ENCODE measurements around the gene C1orf210. TPM values are rescaled to one million over a fixed set of nuclear protein-coding genes. Genes with fewer than 3 reads are reported as not detected.

The C1orf210 gene
- total RNA-seq, 1 donor from 2014 or later: not detected

DNA sequence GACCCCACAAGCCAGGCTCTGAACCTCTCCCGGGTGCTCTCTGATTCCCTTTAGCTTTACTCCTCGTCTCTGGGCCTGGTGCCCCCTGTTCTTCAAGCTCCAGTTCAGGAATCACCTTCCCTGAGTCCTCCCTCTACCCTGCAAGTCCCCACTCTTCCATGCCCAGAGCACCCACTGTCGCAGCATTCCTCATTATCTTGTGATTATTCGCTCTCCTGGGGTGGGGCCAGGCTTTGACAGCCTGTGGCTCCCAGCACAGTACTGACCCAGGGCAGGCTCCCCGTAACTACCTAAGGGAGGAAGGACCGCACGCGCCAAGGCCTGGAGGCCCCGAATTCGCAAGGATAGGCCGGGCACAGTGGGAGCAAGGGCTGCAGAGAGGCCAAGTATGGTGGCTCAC, 734 bp upstream of the C1orf210 start:
- no peaks in the 10 kb centered on the region for H3K9me3 ChIP-seq (ENCODE audit: control insufficient read depth in 3 of 3, low read length in 3 of 3)
- H3K4me1 ChIP-seq (ENCODE audit: control insufficient read depth in 3 of 3, insufficient read depth in 3 of 3, low read length in 3 of 3): no peaks in the 10 kb centered on the region
- H3K27me3 ChIP-seq (ENCODE audit: control insufficient read depth in 3 of 3, insufficient read depth in 3 of 3, low read length in 3 of 3): peaks cover 0 to 9% (median 0%) of the 10 kb centered on the region in 3 donors
- H3K4me3 ChIP-seq (ENCODE audit: low read length in 3 of 3): no peak overlapping the region
- no peak overlapping the region for H3K27ac ChIP-seq (ENCODE audit: low read depth, low read length)
- H3K36me3 ChIP-seq (ENCODE audit: control insufficient read depth in 3 of 3, insufficient read depth in 3 of 3, low read length in 3 of 3): no peaks in the 10 kb centered on the region
- no peak overlapping the region for H3K9ac ChIP-seq (ENCODE audit: low read depth in 1 of 3, low read length in 3 of 3)

- Histone ChIP-seq H3K9ac (ENCODE audit: low read depth in 1 of 3, low read length in 3 of 3) (no peak overlapping the region), H3K27ac (ENCODE audit: low read depth, low read length) (no peak overlapping the region), H3K27me3 (ENCODE audit: control insufficient read depth in 3 of 3, insufficient read depth in 3 of 3, low read length in 3 of 3) (peaks cover 0 to 9% (median 0%) of the 10 kb centered on the region in 3 donors), H3K4me1 (ENCODE audit: control insufficient read depth in 3 of 3, insufficient read depth in 3 of 3, low read length in 3 of 3) (no peaks in the 10 kb centered on the region), H3K4me3 (ENCODE audit: low read length in 3 of 3) (no peak overlapping the region), H3K9me3 (ENCODE audit: control insufficient read depth in 3 of 3, low read length in 3 of 3) (no peaks in the 10 kb centered on the region), H3K36me3 (ENCODE audit: control insufficient read depth in 3 of 3, insufficient read depth in 3 of 3, low read length in 3 of 3) (no peaks in the 10 kb centered on the region)
These were observed 753 bp downstream of the C1orf210 start for GRCh38 chr1:43284546-43285110.

DNA sequence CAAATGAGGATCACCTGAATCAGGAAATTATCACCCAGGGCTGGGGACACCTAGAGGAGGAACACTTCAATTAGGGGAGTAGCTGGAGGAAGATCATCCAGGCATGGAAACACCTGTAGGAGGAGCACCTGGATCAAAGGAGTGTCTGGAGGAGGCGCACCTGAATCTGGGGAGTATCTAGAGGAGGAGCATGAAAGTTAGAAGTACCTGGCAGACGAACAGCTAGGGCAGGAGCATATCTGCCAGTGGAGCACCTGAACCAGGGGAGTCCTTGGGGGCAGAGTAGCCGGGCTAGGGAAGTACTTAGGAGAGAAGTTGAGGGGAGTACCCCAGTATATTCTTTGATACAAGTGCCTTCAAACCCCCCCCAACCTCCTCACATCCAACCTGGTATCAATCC, 1.3 kb downstream of the C1orf210 start:
- no peak overlapping the region for H3K4me3 ChIP-seq (ENCODE audit: low read length in 3 of 3)
- no peaks in the 10 kb centered on the region for H3K4me1 ChIP-seq (ENCODE audit: control insufficient read depth in 3 of 3, insufficient read depth in 3 of 3, low read length in 3 of 3)
- H3K9me3 ChIP-seq (ENCODE audit: control insufficient read depth in 3 of 3, low read length in 3 of 3): no peaks in the 10 kb centered on the region
- H3K27ac ChIP-seq (ENCODE audit: low read depth, low read length): no peak overlapping the region
- H3K27me3 ChIP-seq (ENCODE audit: control insufficient read depth in 3 of 3, insufficient read depth in 3 of 3, low read length in 3 of 3): peaks cover 0 to 9% (median 0%) of the 10 kb centered on the region in 3 donors
- H3K9ac ChIP-seq (ENCODE audit: low read depth in 1 of 3, low read length in 3 of 3): no peak overlapping the region
- no peaks in the 10 kb centered on the region for H3K36me3 ChIP-seq (ENCODE audit: control insufficient read depth in 3 of 3, insufficient read depth in 3 of 3, low read length in 3 of 3)

- H3K27ac ChIP-seq (ENCODE audit: low read depth, low read length): no peak overlapping the region
- H3K36me3 ChIP-seq (ENCODE audit: control insufficient read depth in 3 of 3, insufficient read depth in 3 of 3, low read length in 3 of 3): no peaks in the 10 kb centered on the region
- H3K9ac ChIP-seq (ENCODE audit: low read depth in 1 of 3, low read length in 3 of 3): no peak overlapping the region
- H3K4me1 ChIP-seq (ENCODE audit: control insufficient read depth in 3 of 3, insufficient read depth in 3 of 3, low read length in 3 of 3): no peaks in the 10 kb centered on the region
- peaks cover 0 to 9% (median 2%) of the 10 kb centered on the region in 3 donors for H3K27me3 ChIP-seq (ENCODE audit: control insufficient read depth in 3 of 3, insufficient read depth in 3 of 3, low read length in 3 of 3)
- H3K4me3 ChIP-seq (ENCODE audit: low read length in 3 of 3): no peak overlapping the region
- no peaks in the 10 kb centered on the region for H3K9me3 ChIP-seq (ENCODE audit: control insufficient read depth in 3 of 3, low read length in 3 of 3)
These were observed 2.9 kb downstream of the C1orf210 start for GRCh38 chr1:43282220-43283195.

DNA sequence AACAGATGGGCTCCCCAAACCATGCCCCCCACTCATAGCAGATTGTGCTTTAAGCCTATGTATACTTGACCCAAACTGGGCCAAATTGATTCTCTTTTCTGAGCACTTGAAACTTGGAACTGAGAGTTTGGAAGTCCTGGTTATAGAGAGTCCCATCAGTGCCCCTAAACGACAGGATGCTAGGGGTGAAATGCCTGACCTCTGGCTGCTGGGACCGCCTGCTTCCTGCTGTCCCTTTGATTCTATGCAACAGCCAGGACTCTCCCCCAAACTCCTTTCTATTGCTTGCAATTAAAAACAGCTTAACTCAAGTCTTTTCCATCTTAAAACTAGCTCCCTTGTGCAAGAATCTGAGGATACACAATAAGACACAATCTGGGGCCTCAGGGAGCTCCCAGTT, 4.7 kb downstream of the C1orf210 start:
- H3K27ac ChIP-seq (ENCODE audit: low read depth, low read length): no peak overlapping the region
- H3K9me3 ChIP-seq (ENCODE audit: control insufficient read depth in 3 of 3, low read length in 3 of 3): no peaks in the 10 kb centered on the region
- H3K4me3 ChIP-seq (ENCODE audit: low read length in 3 of 3): no peak overlapping the region
- no peak overlapping the region for H3K9ac ChIP-seq (ENCODE audit: low read depth in 1 of 3, low read length in 3 of 3)
- no peaks in the 10 kb centered on the region for H3K36me3 ChIP-seq (ENCODE audit: control insufficient read depth in 3 of 3, insufficient read depth in 3 of 3, low read length in 3 of 3)
- no peaks in the 10 kb centered on the region for H3K4me1 ChIP-seq (ENCODE audit: control insufficient read depth in 3 of 3, insufficient read depth in 3 of 3, low read length in 3 of 3)
- H3K27me3 ChIP-seq (ENCODE audit: control insufficient read depth in 3 of 3, insufficient read depth in 3 of 3, low read length in 3 of 3): peaks cover 4 to 7% (median 6%) of the 10 kb centered on the region in 3 donors

- H3K4me1 ChIP-seq (ENCODE audit: control insufficient read depth in 3 of 3, insufficient read depth in 3 of 3, low read length in 3 of 3): no peaks in the 10 kb centered on the region
- H3K9ac ChIP-seq (ENCODE audit: low read depth in 1 of 3, low read length in 3 of 3): no peak overlapping the region
- H3K9me3 ChIP-seq (ENCODE audit: control insufficient read depth in 3 of 3, low read length in 3 of 3): no peaks in the 10 kb centered on the region
- H3K27me3 ChIP-seq (ENCODE audit: control insufficient read depth in 3 of 3, insufficient read depth in 3 of 3, low read length in 3 of 3): peaks cover 4 to 13% (median 6%) of the 10 kb centered on the region in 3 donors
- H3K36me3 ChIP-seq (ENCODE audit: control insufficient read depth in 3 of 3, insufficient read depth in 3 of 3, low read length in 3 of 3): no peaks in the 10 kb centered on the region
- no peak overlapping the region for H3K4me3 ChIP-seq (ENCODE audit: low read length in 3 of 3)
- no peak overlapping the region for H3K27ac ChIP-seq (ENCODE audit: low read depth, low read length)
These were observed 5.7 kb downstream of the C1orf210 start for GRCh38 chr1:43279666-43280065.

GRCh38 chr1:43279161-43279560, 6.2 kb downstream of the C1orf210 start:
- Histone ChIP-seq H3K27ac (ENCODE audit: low read depth, low read length) (no peak overlapping the region), H3K27me3 (ENCODE audit: control insufficient read depth in 3 of 3, insufficient read depth in 3 of 3, low read length in 3 of 3) (peaks cover 4 to 13% (median 6%) of the 10 kb centered on the region in 3 donors), H3K36me3 (ENCODE audit: control insufficient read depth in 3 of 3, insufficient read depth in 3 of 3, low read length in 3 of 3) (no peaks in the 10 kb centered on the region), H3K9me3 (ENCODE audit: control insufficient read depth in 3 of 3, low read length in 3 of 3) (no peaks in the 10 kb centered on the region), H3K9ac (ENCODE audit: low read depth in 1 of 3, low read length in 3 of 3) (no peak overlapping the region), H3K4me3 (ENCODE audit: low read length in 3 of 3) (no peak overlapping the region), H3K4me1 (ENCODE audit: control insufficient read depth in 3 of 3, insufficient read depth in 3 of 3, low read length in 3 of 3) (no peaks in the 10 kb centered on the region)

- Histone ChIP-seq H3K9ac (ENCODE audit: low read depth in 1 of 3, low read length in 3 of 3) (no peak overlapping the region), H3K27me3 (ENCODE audit: control insufficient read depth in 3 of 3, insufficient read depth in 3 of 3, low read length in 3 of 3) (peaks cover 6 to 16% (median 14%) of the 10 kb centered on the region in 3 donors), H3K9me3 (ENCODE audit: control insufficient read depth in 3 of 3, low read length in 3 of 3) (no peaks in the 10 kb centered on the region), H3K27ac (ENCODE audit: low read depth, low read length) (no peak overlapping the region), H3K36me3 (ENCODE audit: control insufficient read depth in 3 of 3, insufficient read depth in 3 of 3, low read length in 3 of 3) (no peaks in the 10 kb centered on the region), H3K4me3 (ENCODE audit: low read length in 3 of 3) (no peak overlapping the region), H3K4me1 (ENCODE audit: control insufficient read depth in 3 of 3, insufficient read depth in 3 of 3, low read length in 3 of 3) (no peaks in the 10 kb centered on the region)
These were observed 8.1 kb downstream of the C1orf210 start for GRCh38 chr1:43277116-43277876.

DNA sequence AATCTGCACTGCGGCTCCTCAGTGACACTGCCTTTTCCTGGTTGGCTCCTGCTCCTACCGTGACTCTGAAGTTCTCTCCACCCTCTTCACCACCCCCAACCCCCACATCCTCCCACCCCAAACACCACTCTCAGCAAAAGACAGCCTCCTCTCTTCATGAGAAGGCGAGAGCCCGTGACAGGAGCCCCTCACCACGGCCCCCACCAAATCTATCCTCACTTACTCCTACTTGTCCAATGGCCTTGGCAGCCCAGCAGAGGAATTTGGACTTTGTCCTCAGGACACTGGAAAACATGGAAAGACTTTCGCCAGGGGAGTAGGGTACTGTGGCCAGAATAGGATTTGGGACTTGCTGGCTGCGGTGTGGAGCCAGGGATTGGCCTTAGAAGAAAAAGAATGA, 8.7 kb downstream of the C1orf210 start:
- Histone ChIP-seq H3K9me3 (ENCODE audit: control insufficient read depth in 3 of 3, low read length in 3 of 3) (no peaks in the 10 kb centered on the region), H3K27ac (ENCODE audit: low read depth, low read length) (no peak overlapping the region), H3K4me1 (ENCODE audit: control insufficient read depth in 3 of 3, insufficient read depth in 3 of 3, low read length in 3 of 3) (no peaks in the 10 kb centered on the region), H3K27me3 (ENCODE audit: control insufficient read depth in 3 of 3, insufficient read depth in 3 of 3, low read length in 3 of 3) (peaks cover 11 to 21% (median 19%) of the 10 kb centered on the region in 3 donors), H3K4me3 (ENCODE audit: low read length in 3 of 3) (no peak overlapping the region), H3K36me3 (ENCODE audit: control insufficient read depth in 3 of 3, insufficient read depth in 3 of 3, low read length in 3 of 3) (no peaks in the 10 kb centered on the region), H3K9ac (ENCODE audit: low read depth in 1 of 3, low read length in 3 of 3) (no peak overlapping the region)

Data from skeletal muscle tissue (tissue), 4 donors.